GM12875 (cell line): ENCODE measurements around the gene FAM110A.
"Not testable (repeated sequence)": the region's sequence is repeated elsewhere in the genome, so short reads cannot be mapped to it uniquely, and the experiment has no call there.

Source experiments
- H3K4me3 ChIP-seq: one replicate; pipeline ENCODE4 v1.5.1; 2011; ENCODE audit warnings: low read depth, low read length, control low read depth
- CTCF ChIP-seq: IDR thresholded peaks from 2 replicates; pipeline ENCODE4 v1.5.1; 2011; ENCODE audit warnings: low read depth, mild to moderate bottlenecking, control low read depth, inconsistent platforms, low read length, moderate library complexity, borderline replicate concordance; ENCODE audit not compliant: insufficient read depth

FAM110A gene

DNA sequence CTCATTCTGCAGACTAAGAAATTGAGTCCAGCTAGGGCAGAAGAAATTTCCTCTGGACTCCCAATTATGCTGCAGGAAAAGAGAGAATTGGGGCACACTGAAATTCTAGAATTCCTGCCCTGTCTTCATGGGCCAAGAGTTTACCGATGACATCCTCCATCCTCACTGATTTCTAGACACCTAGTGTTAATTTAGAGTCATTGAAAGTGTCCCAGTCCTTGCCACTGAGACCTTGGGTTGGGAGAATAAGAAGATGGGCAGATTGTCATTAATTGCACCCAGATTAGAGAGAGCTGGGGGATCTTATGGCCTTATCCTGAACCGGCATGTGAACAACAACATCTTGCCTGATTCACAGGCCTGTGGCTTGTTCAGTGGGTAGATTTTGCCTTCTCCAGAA is 53.6 kb downstream of the FAM110A start:
- TF ChIP-seq CTCF: no peak
- no peak overlapping the region for H3K4me3 ChIP-seq

DNA sequence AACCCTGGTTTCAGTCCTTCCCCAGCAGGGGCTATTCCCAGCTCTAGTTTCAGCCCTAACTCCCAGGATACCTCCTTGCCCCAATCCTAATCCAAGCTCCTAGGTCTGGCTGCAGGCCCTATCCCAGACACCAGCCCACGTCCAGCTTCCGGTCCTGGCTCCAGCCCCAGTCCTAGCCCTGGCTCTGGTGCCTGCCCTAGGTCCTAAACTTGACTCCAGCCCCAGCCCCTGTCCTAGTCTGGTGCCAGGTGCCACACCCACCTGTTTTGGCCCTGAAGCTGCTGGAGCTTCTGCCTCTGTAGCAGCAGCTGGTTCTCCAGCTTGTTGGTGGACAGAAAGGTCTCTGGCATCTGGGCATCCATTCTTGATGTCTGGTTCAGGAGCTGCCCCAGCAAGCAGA is 54.5 kb downstream of the FAM110A start:
- H3K4me3 ChIP-seq: no peak overlapping the region
- no peak for TF ChIP-seq CTCF

- TF ChIP-seq CTCF: no peak
- no peak overlapping the region for H3K4me3 ChIP-seq
These were observed 55.6 kb downstream of the FAM110A start for GRCh38 chr20:889106-889505.

GRCh38 chr20:889932-890463 is 56.5 kb downstream of the FAM110A start:
- no peak overlapping the region for H3K4me3 ChIP-seq
- TF ChIP-seq CTCF: no peak

DNA sequence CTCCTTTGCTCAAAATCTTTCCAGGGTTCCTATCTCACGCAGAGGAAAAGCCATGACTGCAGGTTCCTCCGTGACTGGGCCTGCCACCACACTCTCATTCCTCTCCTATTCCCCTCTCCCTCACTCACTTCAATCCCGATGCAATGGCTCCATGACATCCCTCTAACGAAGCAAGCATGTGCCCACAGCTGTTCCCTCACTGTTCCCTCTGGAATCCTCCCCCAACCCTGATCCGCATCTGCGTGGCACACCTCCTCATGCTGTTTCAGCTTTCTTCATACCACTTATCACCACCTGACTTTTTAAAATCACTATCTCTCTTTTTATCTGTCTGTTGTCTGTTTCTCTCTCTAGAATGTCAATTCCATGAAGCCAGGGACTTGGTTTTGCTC is 57.1 kb downstream of the FAM110A start:
- no peak for TF ChIP-seq CTCF
- no peak overlapping the region for H3K4me3 ChIP-seq

GRCh38 chr20:891058-891705 is 57.7 kb downstream of the FAM110A start:
- H3K4me3 ChIP-seq: no peak overlapping the region
- no peak for TF ChIP-seq CTCF

DNA sequence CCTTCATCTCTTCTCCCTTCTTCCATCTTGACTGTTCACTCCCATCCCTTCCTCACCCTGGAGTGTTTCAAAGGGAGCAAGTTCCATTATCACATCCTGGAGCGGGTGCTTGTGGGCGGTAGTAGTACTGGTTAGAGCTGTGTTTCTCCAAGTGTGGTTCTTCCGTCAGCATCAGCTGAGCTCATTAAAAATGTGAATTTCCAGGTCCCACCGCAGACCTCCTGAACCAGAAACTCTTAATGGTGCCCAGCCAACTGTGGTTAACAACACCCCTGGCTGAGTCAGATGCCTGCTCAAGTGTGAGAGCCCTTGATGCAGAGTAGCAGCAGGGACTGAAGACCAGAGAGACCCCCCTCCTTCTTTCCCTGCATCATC is 58.2 kb downstream of the FAM110A start:
- no peak overlapping the region for H3K4me3 ChIP-seq
- TF ChIP-seq CTCF: no peak

DNA sequence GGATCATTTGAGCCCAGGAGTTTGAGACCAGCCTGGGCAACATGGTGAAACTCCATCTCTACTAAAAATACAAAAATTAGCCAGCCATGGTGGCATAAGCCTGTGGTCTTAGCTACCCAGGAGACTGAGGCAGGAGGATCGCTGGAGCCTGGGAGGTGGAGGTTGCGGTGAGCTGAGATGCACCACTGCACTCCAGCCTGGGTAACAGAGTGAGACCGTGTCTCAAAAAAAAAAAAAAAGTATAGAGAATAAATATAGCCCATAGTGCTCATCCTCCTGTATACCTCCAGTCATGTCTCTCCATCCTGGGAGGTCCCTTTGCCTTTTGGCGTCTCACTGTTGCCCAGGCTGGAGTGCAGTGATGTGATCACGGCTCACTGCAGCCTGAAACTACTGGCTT is 58.9 kb downstream of the FAM110A start:
- H3K4me3 ChIP-seq: not testable (repeated sequence)
